Mesendoderm (in vitro differentiated cells): Measurements from ENCODE around the gene CASZ1.

ENCODE experiments used
- DNase-seq: peaks from one replicate; pipeline ENCODE4 v3.0.0; 2013
- H2AK5ac ChIP-seq: 2 replicates; pipeline ENCODE4 v1.6.1; 2013; ENCODE audit warnings: low read length, inconsistent platforms
- H2BK120ac ChIP-seq: 2 replicates; pipeline ENCODE4 v1.6.1; 2013; ENCODE audit warnings: low read depth, mild to moderate bottlenecking, low read length, moderate library complexity, mixed read lengths
- H2BK15ac ChIP-seq: replicated peaks from 2 replicates; pipeline ENCODE4 v1.6.1; 2013; ENCODE audit warnings: low read depth, mild to moderate bottlenecking, moderate library complexity
- H2BK5ac ChIP-seq: 2 replicates; pipeline ENCODE4 v1.6.1; 2013; ENCODE audit warnings: low read length, inconsistent platforms
- H3K18ac ChIP-seq: 2 replicates; pipeline ENCODE4 v1.6.1; 2013; ENCODE audit warnings: mild to moderate bottlenecking, low read length, mixed read lengths
- H3K23ac ChIP-seq: one replicate; pipeline ENCODE4 v1.6.1; 2013; ENCODE audit warnings: low read length
- H3K27ac ChIP-seq: 2 replicates; pipeline ENCODE4 v1.5.1; 2013; ENCODE audit warnings: low read depth, mild to moderate bottlenecking, inconsistent platforms, low read length, moderate library complexity
- H3K27me3 ChIP-seq: 2 replicates; pipeline ENCODE4 v1.6.1; 2013; ENCODE audit warnings: low read length, control low read depth, mild to moderate bottlenecking, inconsistent platforms; ENCODE audit not compliant: insufficient read depth, poor library complexity
- H3K36me3 ChIP-seq: 2 replicates; pipeline ENCODE4 v1.6.1; 2013; ENCODE audit warnings: low read length, inconsistent platforms; ENCODE audit not compliant: control insufficient read depth, insufficient read depth
- H3K4ac ChIP-seq: one replicate; pipeline ENCODE4 v1.6.1; 2013; ENCODE audit warnings: low read depth, mild to moderate bottlenecking, low read length, moderate library complexity
- H3K4me1 ChIP-seq: 2 replicates; pipeline ENCODE4 v1.6.1; 2013; ENCODE audit warnings: low read depth, low read length, inconsistent platforms; ENCODE audit not compliant: control insufficient read depth
- H3K4me2 ChIP-seq: 2 replicates; pipeline ENCODE4 v1.6.1; 2013; ENCODE audit warnings: low read length
- H3K4me3 ChIP-seq: 2 replicates; pipeline ENCODE4 v1.5.1; 2013; ENCODE audit warnings: mild to moderate bottlenecking, low read length
- H3K56ac ChIP-seq: one replicate; pipeline ENCODE4 v1.6.1; 2013; ENCODE audit warnings: low read length
- H3K79me1 ChIP-seq: 2 replicates; pipeline ENCODE4 v1.6.1; 2013; ENCODE audit warnings: low read length, inconsistent platforms
- H3K79me2 ChIP-seq: 2 replicates; pipeline ENCODE4 v1.6.1; 2013; ENCODE audit warnings: mild to moderate bottlenecking, low read length; ENCODE audit not compliant: control insufficient read depth, insufficient read depth
- H3K9ac ChIP-seq: 2 replicates; pipeline ENCODE4 v1.6.1; 2013; ENCODE audit warnings: low read length, inconsistent platforms
- H4K5ac ChIP-seq: one replicate; pipeline ENCODE4 v1.6.1; 2013; ENCODE audit warnings: low read length
- H4K8ac ChIP-seq: one replicate; pipeline ENCODE4 v1.6.1; 2013; ENCODE audit warnings: low read depth, mild to moderate bottlenecking, control low read depth, low read length, moderate library complexity
- WGBS: extraction: QIAGEN DNeasy Blood & Tissue Kit; methylation state at CpG from one replicate; pipeline ENCODE4 v1.1.7; 2013; ENCODE audit warnings: low lambda C conversion rate, missing lambda C conversion rate; ENCODE audit not compliant: insufficient coverage; ENCODE audit errors: extremely low coverage; 5-methylcytosine and 5-hydroxymethylcytosine counted together

Gene CASZ1

GRCh38 chr1:10782491-10783244 lies 13.8 kb downstream of the CASZ1 start:
- no peak for DNase-seq
- no peak overlapping the region for H2BK15ac ChIP-seq
- H3K79me2 ChIP-seq: no peaks in the 10 kb centered on the region
- no peaks in the 10 kb centered on the region for H3K79me1 ChIP-seq
- WGBS: no CpG with 5 or more reads among the region's 24 CpGs
- no peak overlapping the region for H3K9ac ChIP-seq
- no peak overlapping the region for H2BK5ac ChIP-seq
- H4K8ac ChIP-seq: no peak overlapping the region
- H3K56ac ChIP-seq: no peak overlapping the region
- no peak overlapping the region for H3K4me2 ChIP-seq
- no peak overlapping the region for H3K4me3 ChIP-seq
- H3K36me3 ChIP-seq: no peaks in the 10 kb centered on the region
- H3K4me1 ChIP-seq: no peaks in the 10 kb centered on the region
- H3K4ac ChIP-seq: no peak overlapping the region
- no peak overlapping the region for H3K27ac ChIP-seq
- H2BK120ac ChIP-seq: no peak overlapping the region
- H3K23ac ChIP-seq: no peak overlapping the region
- H4K5ac ChIP-seq: no peak overlapping the region
- H2AK5ac ChIP-seq: no peak overlapping the region
- H3K27me3 ChIP-seq: no peaks in the 10 kb centered on the region
- no peak overlapping the region for H3K18ac ChIP-seq

- Histone ChIP-seq H4K5ac (no peak overlapping the region), H2BK15ac (no peak overlapping the region), H2BK5ac (no peak overlapping the region), H3K9ac (no peak overlapping the region), H3K27me3 (no peaks in the 10 kb centered on the region), H3K79me2 (no peaks in the 10 kb centered on the region), H3K18ac (no peak overlapping the region), H3K4me1 (no peaks in the 10 kb centered on the region), H3K4ac (no peak overlapping the region), H3K4me3 (no peak overlapping the region), H3K4me2 (no peak overlapping the region), H3K27ac (no peak overlapping the region), H2BK120ac (no peak overlapping the region), H2AK5ac (no peak overlapping the region), H3K36me3 (no peaks in the 10 kb centered on the region), H3K79me1 (no peaks in the 10 kb centered on the region), H4K8ac (no peak overlapping the region), H3K56ac (no peak overlapping the region), H3K23ac (no peak overlapping the region)
- DNase-seq: no peak
- WGBS: no CpG with 5 or more reads among the region's 8 CpGs
These were observed 15.3 kb downstream of the CASZ1 start for GRCh38 chr1:10781137-10781536.

- no CpG with 5 or more reads among the region's 10 CpGs for WGBS
- no peak overlapping the region for H3K23ac ChIP-seq
These were observed 16.6 kb downstream of the CASZ1 start for GRCh38 chr1:10779841-10780240.

GRCh38 chr1:10779201-10779600 lies 17.2 kb downstream of the CASZ1 start:
- Histone ChIP-seq H2BK15ac (no peak overlapping the region), H2BK120ac (no peak overlapping the region), H3K27ac (no peak overlapping the region), H3K56ac (no peak overlapping the region), H3K79me1 (no peaks in the 10 kb centered on the region), H3K79me2 (no peaks in the 10 kb centered on the region), H4K8ac (no peak overlapping the region), H3K18ac (no peak overlapping the region), H3K4ac (no peak overlapping the region), H3K9ac (no peak overlapping the region), H2AK5ac (no peak overlapping the region), H3K23ac (no peak overlapping the region), H4K5ac (no peak overlapping the region), H3K4me3 (no peak overlapping the region), H2BK5ac (no peak overlapping the region), H3K4me1 (no peaks in the 10 kb centered on the region), H3K27me3 (no peaks in the 10 kb centered on the region), H3K4me2 (no peak overlapping the region), H3K36me3 (no peaks in the 10 kb centered on the region)
- DNase-seq: no peak
- WGBS: no CpG with 5 or more reads among the region's 18 CpGs

More at GRCh38 chr1:10779841-10780240, 16.6 kb downstream of the CASZ1 start:
- H3K79me2 ChIP-seq: no peaks in the 10 kb centered on the region
- no peak for DNase-seq
- no peak overlapping the region for H3K4me2 ChIP-seq
- H2AK5ac ChIP-seq: no peak overlapping the region
- H4K5ac ChIP-seq: no peak overlapping the region
- H3K36me3 ChIP-seq: no peaks in the 10 kb centered on the region
- H4K8ac ChIP-seq: no peak overlapping the region
- no peak overlapping the region for H3K9ac ChIP-seq
- H3K27ac ChIP-seq: no peak overlapping the region
- no peak overlapping the region for H2BK15ac ChIP-seq
- H2BK120ac ChIP-seq: no peak overlapping the region
- H3K79me1 ChIP-seq: no peaks in the 10 kb centered on the region
- no peak overlapping the region for H3K4ac ChIP-seq
- H3K4me3 ChIP-seq: no peak overlapping the region
- no peaks in the 10 kb centered on the region for H3K4me1 ChIP-seq
- H3K27me3 ChIP-seq: no peaks in the 10 kb centered on the region
- H3K56ac ChIP-seq: no peak overlapping the region
- H2BK5ac ChIP-seq: no peak overlapping the region
- no peak overlapping the region for H3K18ac ChIP-seq

- H3K27me3 ChIP-seq: no peaks in the 10 kb centered on the region
- no peak overlapping the region for H3K9ac ChIP-seq
- no peak overlapping the region for H3K4me3 ChIP-seq
- no peak overlapping the region for H4K5ac ChIP-seq
- H3K4me2 ChIP-seq: no peak overlapping the region
- no peaks in the 10 kb centered on the region for H3K36me3 ChIP-seq
- no peak overlapping the region for H3K4ac ChIP-seq
- H3K79me2 ChIP-seq: no peaks in the 10 kb centered on the region
- DNase-seq: no peak
- no peak overlapping the region for H3K27ac ChIP-seq
- H2BK15ac ChIP-seq: no peak overlapping the region
- no peak overlapping the region for H2AK5ac ChIP-seq
- no peaks in the 10 kb centered on the region for H3K79me1 ChIP-seq
- no peak overlapping the region for H4K8ac ChIP-seq
- H3K23ac ChIP-seq: no peak overlapping the region
- H3K4me1 ChIP-seq: no peaks in the 10 kb centered on the region
- no peak overlapping the region for H3K18ac ChIP-seq
- no peak overlapping the region for H3K56ac ChIP-seq
- no peak overlapping the region for H2BK5ac ChIP-seq
- no CpG with 5 or more reads among the region's 10 CpGs for WGBS
- H2BK120ac ChIP-seq: no peak overlapping the region
These were observed 17.8 kb downstream of the CASZ1 start for GRCh38 chr1:10778640-10779039.
